T follicular helper cell (primary cell): ENCODE results near the gene SRL.

Experiments used
- DNase-seq: peaks from one replicate; pipeline ENCODE4 v3.0.0-alpha.2; 2020; ENCODE audit warnings: low read depth
- total RNA-seq, 2 experiments: gene quantifications; one replicate each; lab custom pipeline; 2026; lab: John Stamatoyannopoulos, UW

The SRL gene
- 0.06 to 0.13 reads per million in 2 experiments for total RNA-seq

GRCh38 chr16:4241928-4242283 lies at the start of gene SRL:
SRL (minus strand) TSS chr16:4242080; CDS start chr16:4242067, 13 bp downstream.
- no peak for DNase-seq

- no peak for DNase-seq
These were observed 48.5 kb upstream of the SRL start for GRCh38 chr16:4290236-4290830.

GRCh38 chr16:4288148-4288921 lies 46.5 kb upstream of the SRL start:
- DNase-seq, result peak; percentile 69

GRCh38 chr16:4285167-4285566 lies 43.3 kb upstream of the SRL start:
- no peak for DNase-seq

GRCh38 chr16:4283939-4284338 lies 42.1 kb upstream of the SRL start:
- no peak for DNase-seq

- DNase-seq, result no peak
These were observed 41.6 kb upstream of the SRL start for GRCh38 chr16:4283441-4283840.

- no peak for DNase-seq
These were observed 38.7 kb upstream of the SRL start for GRCh38 chr16:4280625-4281024.

- DNase-seq, result no peak
These were observed 36.2 kb upstream of the SRL start for GRCh38 chr16:4277987-4278513.

- DNase-seq, result no peak
These were observed 34.0 kb upstream of the SRL start for GRCh38 chr16:4275861-4276260.

GRCh38 chr16:4273858-4274311 lies 32.0 kb upstream of the SRL start:
- no peak for DNase-seq

GRCh38 chr16:4272114-4272956 lies 30.5 kb upstream of the SRL start:
- no peak for DNase-seq

- peak; percentile 81 for DNase-seq
These were observed 29.6 kb upstream of the SRL start for GRCh38 chr16:4271176-4272113.

- DNase-seq, result no peak
These were observed 28.7 kb upstream of the SRL start for GRCh38 chr16:4270595-4270994.

- DNase-seq, result no peak
These were observed 28.2 kb upstream of the SRL start for GRCh38 chr16:4270091-4270490.

GRCh38 chr16:4266372-4266771 lies 24.5 kb upstream of the SRL start:
- no peak for DNase-seq

- no peak for DNase-seq
These were observed 23.8 kb upstream of the SRL start for GRCh38 chr16:4265676-4266075.

GRCh38 chr16:4264546-4264945 lies 22.7 kb upstream of the SRL start:
- no peak for DNase-seq

GRCh38 chr16:4263504-4264436 lies 21.9 kb upstream of the SRL start:
- DNase-seq, result no peak

- DNase-seq, result no peak
These were observed 20.5 kb upstream of the SRL start for GRCh38 chr16:4262303-4262835.
